Astrocyte (in vitro differentiated cells and primary cell): ENCODE results near the gene TMEM128. TPM values are rescaled to one million over a fixed set of nuclear protein-coding genes. Genes with fewer than 3 reads are reported as not detected.

ENCODE experiments used
- DNase-seq: peaks from one replicate; pipeline ENCODE4 v3.0.0-alpha.2; 2010; ENCODE audit warnings: low read depth
- FAIRE-seq: peaks from 2 replicates; lab custom pipeline; 2011; peaks lifted over from hg19 to GRCh38; lab: Jason Lieb, UNC
- H2AFZ ChIP-seq: 2 replicates; pipeline ENCODE4 v1.6.0; 2012; ENCODE audit warnings: low read depth, low read length, inconsistent platforms
- H3K27ac ChIP-seq: 2 replicates; pipeline ENCODE4 v1.5.1; 2011; ENCODE audit warnings: low read depth, low read length, inconsistent platforms
- H3K27me3 ChIP-seq: 2 replicates; pipeline ENCODE4 v1.6.0; 2011; ENCODE audit warnings: low read length, inconsistent platforms; ENCODE audit not compliant: insufficient read depth
- H3K36me3 ChIP-seq: 2 replicates; pipeline ENCODE4 v1.5.1; 2011; ENCODE audit warnings: low read length, inconsistent platforms; ENCODE audit not compliant: insufficient read depth
- H3K4me1 ChIP-seq: 2 replicates; pipeline ENCODE4 v1.5.1; 2011; ENCODE audit warnings: low read length, inconsistent platforms; ENCODE audit not compliant: insufficient read depth
- H3K4me2 ChIP-seq: 2 replicates; pipeline ENCODE4 v1.6.0; 2012; ENCODE audit warnings: low read length, inconsistent platforms
- H3K4me3 ChIP-seq: 2 replicates; pipeline ENCODE4 v1.5.1; 2011; ENCODE audit warnings: low read depth, mild to moderate bottlenecking, low read length, inconsistent platforms; ENCODE audit not compliant: insufficient read depth
- H3K79me2 ChIP-seq: 2 replicates; pipeline ENCODE4 v1.6.0; 2012; ENCODE audit warnings: mild to moderate bottlenecking, low read length, inconsistent platforms; ENCODE audit not compliant: insufficient read depth
- H3K9ac ChIP-seq: 2 replicates; pipeline ENCODE4 v1.6.0; 2012; ENCODE audit warnings: mild to moderate bottlenecking, low read length, inconsistent platforms
- H3K9me3 ChIP-seq: 2 replicates; pipeline ENCODE4 v1.5.1; 2012; ENCODE audit warnings: low read depth, mild to moderate bottlenecking, low read length, inconsistent platforms; ENCODE audit not compliant: insufficient read depth
- H4K20me1 ChIP-seq: 2 replicates; pipeline ENCODE4 v1.6.0; 2012; ENCODE audit warnings: low read length, inconsistent platforms; ENCODE audit not compliant: insufficient read depth
- H3K27ac Mint-ChIP-seq: one replicate; pipeline ENCODE4 v1.8.0; 2021; ENCODE audit warnings: mild to moderate bottlenecking, mixed read lengths; ENCODE audit not compliant: unreplicated experiment
- H3K27me3 Mint-ChIP-seq: one replicate; pipeline ENCODE4 v1.8.0; 2021; ENCODE audit warnings: low read depth, mixed read lengths; ENCODE audit not compliant: unreplicated experiment
- H3K36me3 Mint-ChIP-seq: one replicate; pipeline ENCODE4 v1.8.0; 2021; ENCODE audit warnings: low read depth, mixed read lengths; ENCODE audit not compliant: unreplicated experiment
- H3K4me1 Mint-ChIP-seq: one replicate; pipeline ENCODE4 v1.8.0; 2021; ENCODE audit warnings: low read depth, mixed read lengths; ENCODE audit not compliant: unreplicated experiment
- H3K4me3 Mint-ChIP-seq: one replicate; pipeline ENCODE4 v1.8.0; 2021; ENCODE audit warnings: mild to moderate bottlenecking, moderate library complexity, mixed read lengths; ENCODE audit not compliant: unreplicated experiment
- H3K9me3 Mint-ChIP-seq: one replicate; pipeline ENCODE4 v1.8.0; 2021; ENCODE audit warnings: mild to moderate bottlenecking, mixed read lengths; ENCODE audit not compliant: unreplicated experiment
- EZH2 ChIP-seq: IDR thresholded peaks from 2 replicates; pipeline ENCODE4 v1.6.1; 2012; ENCODE audit warnings: mild to moderate bottlenecking, low read length, inconsistent platforms; ENCODE audit not compliant: insufficient read depth
- total RNA-seq: library from RNA; stranded (reverse); gene quantifications from 2 replicates; pipeline ENCODE4 v1.2.1, GENCODE V29; 2021
- TF ChIP-seq, protein P1 (sequence below): IDR thresholded peaks from 2 replicates; pipeline ENCODE4 v1.5.1; 2011; ENCODE audit warnings: low read depth, mild to moderate bottlenecking, inconsistent platforms, low read length, moderate library complexity; ENCODE audit not compliant: insufficient read depth

The TMEM128 gene
- total RNA-seq, 1 donor from 2014 or later = 15.2 TPM

DNA sequence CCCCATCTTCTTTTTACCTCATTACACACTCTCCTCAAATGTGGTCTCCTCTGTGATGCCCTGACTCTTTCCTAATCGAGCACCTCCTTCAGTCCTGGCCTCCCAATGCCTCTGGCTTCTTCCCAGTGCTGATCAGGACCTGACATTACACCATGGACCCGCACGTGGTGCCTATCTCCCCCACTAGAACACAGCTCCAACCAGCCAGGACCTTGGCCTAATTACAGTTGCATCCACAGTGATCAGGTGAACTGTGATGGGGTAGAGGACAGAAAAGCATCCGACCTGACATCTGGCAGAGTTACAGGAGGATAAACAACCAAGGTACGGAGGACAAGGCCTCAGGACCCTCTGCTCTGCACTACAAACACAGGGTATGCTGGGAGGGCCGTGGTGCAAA lies 29.5 kb upstream of the TMEM128 start:
- Mint-ChIP-seq H3K4me3 (no peak overlapping the region), H3K27me3 (no peaks in the 10 kb centered on the region), H3K4me1 (no peaks in the 10 kb centered on the region), H3K27ac (no peak overlapping the region), H3K36me3 (peaks cover 8% of the 10 kb centered on the region), H3K9me3 (no peaks in the 10 kb centered on the region)
- Histone ChIP-seq H3K4me2 (no peak overlapping the region), H3K9me3 (no peaks in the 10 kb centered on the region), H3K4me3 (no peak overlapping the region), H3K27me3 (no peaks in the 10 kb centered on the region), H3K9ac (no peak overlapping the region), H3K27ac (no peak overlapping the region), H4K20me1 (no peaks in the 10 kb centered on the region), H3K4me1 (no peaks in the 10 kb centered on the region), H3K36me3 (peaks cover 52% of the 10 kb centered on the region), H2AFZ (no peak overlapping the region), H3K79me2 (no peaks in the 10 kb centered on the region)
- no peak for DNase-seq
- TF ChIP-seq, protein P1, sequence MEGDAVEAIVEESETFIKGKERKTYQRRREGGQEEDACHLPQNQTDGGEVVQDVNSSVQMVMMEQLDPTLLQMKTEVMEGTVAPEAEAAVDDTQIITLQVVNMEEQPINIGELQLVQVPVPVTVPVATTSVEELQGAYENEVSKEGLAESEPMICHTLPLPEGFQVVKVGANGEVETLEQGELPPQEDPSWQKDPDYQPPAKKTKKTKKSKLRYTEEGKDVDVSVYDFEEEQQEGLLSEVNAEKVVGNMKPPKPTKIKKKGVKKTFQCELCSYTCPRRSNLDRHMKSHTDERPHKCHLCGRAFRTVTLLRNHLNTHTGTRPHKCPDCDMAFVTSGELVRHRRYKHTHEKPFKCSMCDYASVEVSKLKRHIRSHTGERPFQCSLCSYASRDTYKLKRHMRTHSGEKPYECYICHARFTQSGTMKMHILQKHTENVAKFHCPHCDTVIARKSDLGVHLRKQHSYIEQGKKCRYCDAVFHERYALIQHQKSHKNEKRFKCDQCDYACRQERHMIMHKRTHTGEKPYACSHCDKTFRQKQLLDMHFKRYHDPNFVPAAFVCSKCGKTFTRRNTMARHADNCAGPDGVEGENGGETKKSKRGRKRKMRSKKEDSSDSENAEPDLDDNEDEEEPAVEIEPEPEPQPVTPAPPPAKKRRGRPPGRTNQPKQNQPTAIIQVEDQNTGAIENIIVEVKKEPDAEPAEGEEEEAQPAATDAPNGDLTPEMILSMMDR = no peak
- no peak for TF ChIP-seq EZH2
- FAIRE-seq = no peak

DNA sequence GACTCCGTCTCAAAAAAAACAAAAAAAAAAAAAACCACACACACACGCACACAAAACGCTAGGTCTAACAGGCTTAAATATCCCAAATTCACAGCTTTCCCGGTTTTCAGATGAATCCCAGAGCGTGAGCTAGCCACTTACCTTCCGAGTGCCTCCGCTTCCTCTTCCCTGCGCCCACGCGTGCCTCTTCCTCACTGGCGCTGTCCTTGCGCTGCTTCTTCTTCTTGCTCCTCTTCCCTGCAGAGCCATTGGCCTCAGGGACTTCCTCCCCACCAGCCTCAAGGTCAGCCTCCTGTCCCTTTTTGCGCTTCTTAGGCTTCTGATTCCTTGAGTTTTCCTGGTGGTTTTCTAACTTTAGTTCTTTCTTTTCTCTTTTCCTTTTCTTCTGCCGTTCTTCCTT lies 26.2 kb upstream of the TMEM128 start:
- Histone ChIP-seq H3K4me1 (peaks cover 5% of the 10 kb centered on the region), H3K4me2 (no peak overlapping the region), H3K27ac (no peak overlapping the region), H3K4me3 (no peak overlapping the region), H3K27me3 (no peaks in the 10 kb centered on the region), H3K9me3 (no peaks in the 10 kb centered on the region), H3K79me2 (no peaks in the 10 kb centered on the region), H2AFZ (no peak overlapping the region), H4K20me1 (no peaks in the 10 kb centered on the region), H3K36me3 (peaks cover 48% of the 10 kb centered on the region), H3K9ac (no peak overlapping the region)
- FAIRE-seq (no peak), DNase-seq (no peak)
- Mint-ChIP-seq H3K9me3 (no peaks in the 10 kb centered on the region), H3K4me1 (peaks cover 6% of the 10 kb centered on the region), H3K36me3 (peaks cover 6% of the 10 kb centered on the region), H3K27me3 (no peaks in the 10 kb centered on the region), H3K27ac (no peak overlapping the region), H3K4me3 (no peak overlapping the region)
- TF ChIP-seq, protein P1 = no peak
- no peak for TF ChIP-seq EZH2

DNA sequence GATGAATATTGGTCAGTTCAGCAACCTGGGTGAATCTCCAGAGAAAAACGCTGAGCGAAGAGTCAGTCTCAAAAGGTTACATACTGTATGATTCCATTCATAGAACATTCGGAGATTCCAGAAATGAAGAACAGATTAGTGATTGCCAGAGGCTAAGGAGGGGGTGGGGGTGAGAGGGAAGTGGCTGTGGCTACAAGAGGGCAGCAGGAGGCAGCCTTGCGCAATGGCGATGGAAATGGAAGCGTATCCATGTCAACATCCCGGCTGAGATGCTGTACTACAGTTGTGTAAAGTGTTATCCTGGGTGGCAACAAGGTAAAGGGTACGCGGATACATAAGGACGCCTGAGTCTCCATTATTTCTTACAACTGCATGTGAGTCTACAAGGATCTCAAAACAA lies 23.9 kb upstream of the TMEM128 start:
- FAIRE-seq (no peak), DNase-seq (no peak)
- Histone ChIP-seq H3K4me2 (no peak overlapping the region), H3K4me3 (no peak overlapping the region), H3K27me3 (no peaks in the 10 kb centered on the region), H3K27ac (no peak overlapping the region), H3K4me1 (peaks cover 9% of the 10 kb centered on the region), H3K36me3 (peaks cover 34% of the 10 kb centered on the region), H3K79me2 (no peaks in the 10 kb centered on the region), H4K20me1 (no peaks in the 10 kb centered on the region), H3K9me3 (no peaks in the 10 kb centered on the region), H2AFZ (no peak overlapping the region), H3K9ac (no peak overlapping the region)
- H3K36me3 Mint-ChIP-seq = peaks cover 2% of the 10 kb centered on the region
- no peak overlapping the region for H3K4me3 Mint-ChIP-seq
- H3K27ac Mint-ChIP-seq = no peak overlapping the region
- no peaks in the 10 kb centered on the region for H3K9me3 Mint-ChIP-seq
- no peaks in the 10 kb centered on the region for H3K27me3 Mint-ChIP-seq
- TF ChIP-seq, protein P1 = no peak
- TF ChIP-seq EZH2 = no peak
- H3K4me1 Mint-ChIP-seq = peaks cover 17% of the 10 kb centered on the region
